ENCODE data around the gene NT5DC2. TPM values are rescaled to one million over a fixed set of nuclear protein-coding genes. Genes with fewer than 3 reads are reported as not detected.

NT5DC2 gene
- total RNA-seq, 2 donors from 2014 or later, result 23.3 to 54.7 TPM

GRCh38 chr3:52483081-52483480, 50.6 kb downstream of the NT5DC2 start:
- ATAC-seq (replicated peaks), result no peak
- Mint-ChIP-seq H3K4me3 (no peak overlapping the region), H3K27ac (no peak overlapping the region), H3K9me3 (no peaks in the 10 kb centered on the region), H3K4me1 (no peaks in the 10 kb centered on the region), H3K36me3 (ENCODE audit: low read depth) (peaks cover 90% of the 10 kb centered on the region), H3K27me3 (no peaks in the 10 kb centered on the region)

DNA sequence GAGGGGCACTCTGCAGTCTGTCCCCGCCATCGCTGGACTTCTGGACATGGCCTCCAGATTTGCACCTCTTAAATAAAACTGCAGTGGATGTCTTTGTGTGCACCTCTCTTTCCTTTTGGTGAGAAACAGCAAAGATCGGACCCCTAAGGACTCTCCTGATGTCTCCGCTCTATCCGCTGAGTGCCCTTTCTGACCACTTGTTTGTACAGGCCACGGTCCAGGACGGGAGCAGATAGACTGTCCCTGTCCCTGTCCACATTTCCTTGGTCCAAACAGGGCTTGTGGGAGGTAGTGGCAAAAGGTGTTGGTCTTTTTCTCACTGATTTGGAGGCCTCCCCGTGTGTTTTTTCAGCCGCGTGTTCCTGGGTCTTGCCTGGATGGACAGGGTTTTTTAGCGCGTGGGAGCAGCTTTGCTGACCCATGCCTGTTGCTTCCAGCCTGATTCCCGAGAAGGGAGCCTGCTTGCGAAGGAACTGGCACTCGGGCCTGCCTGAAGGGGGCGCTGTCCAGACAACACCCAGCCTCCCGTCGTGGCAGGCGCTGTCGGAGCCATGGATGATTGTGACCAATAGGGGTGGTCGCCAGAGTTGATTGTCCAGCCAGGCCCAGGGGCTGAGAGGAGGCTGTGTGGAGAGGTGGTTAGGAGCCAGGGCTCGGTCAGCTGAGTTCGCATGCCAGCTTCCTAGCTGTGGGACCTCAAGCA, 51.7 kb downstream of the NT5DC2 start:
- H3K27ac Mint-ChIP-seq, result no peak overlapping the region
- H3K27me3 Mint-ChIP-seq, result no peaks in the 10 kb centered on the region
- no peaks in the 10 kb centered on the region for H3K9me3 Mint-ChIP-seq
- H3K4me1 Mint-ChIP-seq, result no peaks in the 10 kb centered on the region
- no peak overlapping the region for H3K4me3 Mint-ChIP-seq
- ATAC-seq (replicated peaks), result no peak
- peaks cover 91% of the 10 kb centered on the region for H3K36me3 Mint-ChIP-seq (ENCODE audit: low read depth)

DNA sequence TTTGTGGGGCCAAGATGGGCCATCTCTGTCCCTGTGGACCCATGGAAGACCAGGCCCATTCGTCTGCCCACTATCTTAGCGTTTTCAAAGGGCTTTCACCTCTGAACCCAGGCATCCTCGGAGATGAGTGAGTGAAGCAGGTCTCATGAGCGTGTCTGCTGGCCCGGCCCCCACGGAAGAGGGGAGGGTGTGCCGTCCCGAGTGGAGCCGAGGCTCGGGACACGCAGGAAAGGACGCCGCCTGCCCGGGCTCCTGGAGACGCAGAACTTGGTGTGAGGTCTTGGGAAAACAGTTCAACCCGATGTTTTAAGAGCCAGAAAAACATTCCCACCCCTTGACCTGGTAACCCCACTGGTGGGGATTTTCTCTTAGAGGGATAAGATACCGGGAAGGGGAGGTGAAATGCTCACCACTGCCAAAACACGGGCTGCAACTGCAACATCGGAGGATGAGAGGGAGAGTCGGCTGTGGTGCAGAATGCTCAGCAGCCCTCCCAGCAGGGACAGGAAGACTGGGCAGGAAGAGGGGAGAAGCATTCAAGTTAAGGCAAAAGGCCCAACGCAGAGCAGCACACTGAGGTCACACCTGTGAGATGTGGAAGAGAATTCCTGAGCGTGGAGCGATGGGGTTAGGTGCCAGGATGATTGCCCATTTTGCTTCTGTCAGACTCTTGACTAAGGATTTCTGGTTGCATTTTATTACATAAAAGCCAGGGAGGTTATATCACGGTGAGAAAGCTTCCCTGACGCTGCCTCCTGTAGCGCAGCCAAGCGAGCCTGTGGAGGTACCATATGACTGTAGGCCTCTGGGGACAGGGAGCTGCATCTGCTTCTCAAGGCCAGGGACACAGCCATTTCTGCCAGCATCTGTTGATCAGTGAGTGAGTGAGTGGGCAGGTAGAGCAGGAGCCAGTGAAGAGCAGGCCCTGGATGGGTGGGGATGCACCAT, 52.6 kb downstream of the NT5DC2 start:
- Mint-ChIP-seq H3K9me3 (no peaks in the 10 kb centered on the region), H3K36me3 (ENCODE audit: low read depth) (peaks cover 91% of the 10 kb centered on the region), H3K27ac (no peak overlapping the region), H3K4me1 (no peaks in the 10 kb centered on the region), H3K4me3 (no peak overlapping the region), H3K27me3 (no peaks in the 10 kb centered on the region)
- no peak for ATAC-seq (replicated peaks)

DNA sequence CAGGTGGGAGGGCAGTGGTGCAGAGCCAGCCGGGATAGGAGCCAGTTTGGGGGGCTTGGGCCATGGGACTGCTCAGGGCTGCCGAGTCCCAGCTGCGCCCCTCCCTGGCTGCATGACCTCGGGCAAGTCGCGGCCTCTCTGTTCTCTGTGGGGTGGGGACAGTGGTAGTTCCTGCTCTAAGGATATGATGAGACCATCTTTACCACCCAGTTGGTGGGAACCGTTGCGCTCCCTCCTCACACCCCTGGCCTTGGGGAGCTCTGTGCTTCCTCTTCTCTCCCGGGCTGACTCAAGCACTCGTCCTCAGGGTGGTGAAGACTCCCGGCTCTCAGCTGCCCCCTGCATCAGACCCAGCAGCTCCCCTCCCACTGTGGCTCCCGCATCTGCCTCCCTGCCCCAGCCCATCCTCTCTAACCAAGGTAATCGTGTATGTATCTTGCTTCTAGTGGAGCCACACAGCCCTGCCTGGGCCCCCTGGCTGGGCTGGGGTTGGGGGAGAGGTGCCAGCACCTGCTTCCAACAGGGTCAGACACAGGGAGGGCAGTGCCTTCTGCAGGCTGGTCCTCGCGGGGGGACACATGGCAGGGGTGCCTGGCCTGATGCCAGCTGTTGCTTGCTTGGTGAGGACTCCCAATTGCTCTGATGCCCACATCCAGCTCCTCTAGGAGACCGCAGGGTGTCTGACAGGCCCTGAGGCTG, 53.6 kb downstream of the NT5DC2 start:
- Mint-ChIP-seq H3K4me1 (no peaks in the 10 kb centered on the region), H3K27me3 (no peaks in the 10 kb centered on the region), H3K4me3 (no peak overlapping the region), H3K36me3 (ENCODE audit: low read depth) (peaks cover 91% of the 10 kb centered on the region), H3K27ac (no peak overlapping the region), H3K9me3 (no peaks in the 10 kb centered on the region)
- ATAC-seq (replicated peaks), result no peak

- Mint-ChIP-seq H3K27me3 (no peaks in the 10 kb centered on the region), H3K4me1 (no peaks in the 10 kb centered on the region), H3K9me3 (no peaks in the 10 kb centered on the region), H3K4me3 (no peak overlapping the region), H3K27ac (no peak overlapping the region), H3K36me3 (ENCODE audit: low read depth) (peaks cover 94% of the 10 kb centered on the region)
- no peak for ATAC-seq (replicated peaks)
Observed at GRCh38 chr3:52479037-52479876, 54.4 kb downstream of the NT5DC2 start.

DNA sequence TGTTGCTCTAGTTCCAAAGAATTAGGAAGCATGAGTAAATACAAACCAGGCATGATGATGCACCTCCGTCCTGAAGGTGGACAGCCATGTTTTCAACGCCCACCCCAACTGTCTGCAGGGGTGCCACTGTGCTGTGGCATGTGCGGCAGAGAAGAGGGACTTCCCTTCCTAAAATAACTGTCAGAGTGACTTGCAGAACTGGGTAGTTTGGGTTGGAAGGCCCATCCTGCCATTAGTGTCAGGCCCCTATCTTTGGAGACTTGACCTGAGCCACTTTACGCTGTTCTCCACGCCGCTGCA, 55.9 kb downstream of the NT5DC2 start:
- no peak for ATAC-seq (replicated peaks)
- no peak overlapping the region for H3K4me3 Mint-ChIP-seq
- H3K27me3 Mint-ChIP-seq, result no peaks in the 10 kb centered on the region
- no peaks in the 10 kb centered on the region for H3K9me3 Mint-ChIP-seq
- H3K27ac Mint-ChIP-seq, result no peak overlapping the region
- H3K36me3 Mint-ChIP-seq (ENCODE audit: low read depth), result peaks cover 94% of the 10 kb centered on the region
- H3K4me1 Mint-ChIP-seq, result no peaks in the 10 kb centered on the region

GRCh38 chr3:52477076-52477795, 56.4 kb downstream of the NT5DC2 start:
- H3K27me3 Mint-ChIP-seq, result no peaks in the 10 kb centered on the region
- no peak overlapping the region for H3K27ac Mint-ChIP-seq
- no peaks in the 10 kb centered on the region for H3K4me1 Mint-ChIP-seq
- no peak for ATAC-seq (replicated peaks)
- peaks cover 94% of the 10 kb centered on the region for H3K36me3 Mint-ChIP-seq (ENCODE audit: low read depth)
- H3K9me3 Mint-ChIP-seq, result no peaks in the 10 kb centered on the region
- no peak overlapping the region for H3K4me3 Mint-ChIP-seq

Other genes starting within 250 kb of the NT5DC2 start
- 10 to 100 TPM; 22.8 to 25.2 TPM for gene GLYCTK, start 246.0 kb downstream of the NT5DC2 start, total RNA-seq
- gene DNAH1, start 217.5 kb downstream of the NT5DC2 start, total RNA-seq, result 10 to 100 TPM; 17.2 to 26.5 TPM
- 100 to 1,000 TPM in 1 of 2 donors, 10 to 100 TPM in 1; 96.7 to 106 TPM for gene BAP1, start 123.8 kb downstream of the NT5DC2 start, total RNA-seq
- gene PHF7, start 123.2 kb downstream of the NT5DC2 start, total RNA-seq, result 10 to 100 TPM; 16.7 to 22.5 TPM
- gene SEMA3G, start 88.8 kb downstream of the NT5DC2 start, total RNA-seq, result under 1 TPM; 0.08 to 0.82 TPM
- 1 to 10 TPM; 2.0 to 6.5 TPM for gene TNNC1, start 79.8 kb downstream of the NT5DC2 start, total RNA-seq
- 100 to 1,000 TPM in 1 of 2 donors, 10 to 100 TPM in 1; 75.2 to 123 TPM for gene NISCH, start 78.3 kb downstream of the NT5DC2 start, total RNA-seq
- under 1 TPM; 0.19 to 0.26 TPM for gene STAB1, start 38.5 kb downstream of the NT5DC2 start, total RNA-seq
- 10 to 100 TPM in 1 of 2 donors, 1 to 10 TPM in 1; 7.9 to 12.0 TPM for gene UQCC5, start 2.7 kb upstream of the NT5DC2 start, total RNA-seq
- 10 to 100 TPM; 88.4 to 88.6 TPM for gene PBRM1, start 152.1 kb upstream of the NT5DC2 start, total RNA-seq
- gene GNL3, start 152.2 kb upstream of the NT5DC2 start, total RNA-seq, result 100 to 1,000 TPM; 165 to 189 TPM
- 10 to 100 TPM; 34.6 to 37.3 TPM for gene GLT8D1, start 171.9 kb upstream of the NT5DC2 start, total RNA-seq
- 100 to 1,000 TPM in 1 of 2 donors, 10 to 100 TPM in 1; 66.2 to 106 TPM for gene SPCS1, start 172.2 kb upstream of the NT5DC2 start, total RNA-seq
- gene NEK4, start 237.1 kb upstream of the NT5DC2 start, total RNA-seq, result 10 to 100 TPM in 1 of 2 donors, 1 to 10 TPM in 1; 3.1 to 17.7 TPM
- not detected for gene ITIH1, start 243.7 kb upstream of the NT5DC2 start, total RNA-seq

Data from activated T-helper 17 cell treated with anti-CD3 and anti-CD28 coated beads, Interleukin-2, amount 50 U/mL, for 72 hours (primary cell).